Measurements from ENCODE around the gene CYP4B1.

CYP4B1 gene

GRCh38 chr1:46817814-46818213 is 19.0 kb downstream of the CYP4B1 start:
- no peak overlapping the region for H2AFZ ChIP-seq (ENCODE audit: low read length)
- H3K4me3 ChIP-seq (ENCODE audit: low read depth, low read length, poor library complexity, severe bottlenecking), result no peak overlapping the region
- no peaks in the 10 kb centered on the region for H3K9me3 ChIP-seq (ENCODE audit: low read length)
- H3K9me2 ChIP-seq (ENCODE audit: low read depth, low read length), result no peaks in the 10 kb centered on the region
- no peaks in the 10 kb centered on the region for H3K27me3 ChIP-seq (ENCODE audit: insufficient read depth, low read length)
- no peak overlapping the region for H3K9ac ChIP-seq (ENCODE audit: low read length)
- no peak overlapping the region for H3K4me2 ChIP-seq (ENCODE audit: low read length)
- no peaks in the 10 kb centered on the region for H4K20me1 ChIP-seq (ENCODE audit: insufficient read depth, low read length)
- no peak overlapping the region for H3K27ac ChIP-seq (ENCODE audit: low read depth, low read length, poor library complexity, severe bottlenecking)
- H3K4me1 ChIP-seq (ENCODE audit: insufficient read depth, low read length, severe bottlenecking), result no peaks in the 10 kb centered on the region
- TF ChIP-seq EZH2 (IDR thresholded peaks at IDR 0.05; ENCODE audit: borderline replicate concordance, low read length), result no peak
- no peaks in the 10 kb centered on the region for H3F3A ChIP-seq (ENCODE audit: insufficient read depth, low read length)
- H3K36me3 ChIP-seq (ENCODE audit: insufficient read depth, low read length), result no peaks in the 10 kb centered on the region
- H3K79me2 ChIP-seq (ENCODE audit: insufficient read depth, low read length), result no peaks in the 10 kb centered on the region

- H3K4me3 ChIP-seq (ENCODE audit: low read depth, low read length, poor library complexity, severe bottlenecking), result no peak overlapping the region
- H3K9me2 ChIP-seq (ENCODE audit: low read depth, low read length), result no peaks in the 10 kb centered on the region
- no peak overlapping the region for H2AFZ ChIP-seq (ENCODE audit: low read length)
- H3K9ac ChIP-seq (ENCODE audit: low read length), result no peak overlapping the region
- no peaks in the 10 kb centered on the region for H4K20me1 ChIP-seq (ENCODE audit: insufficient read depth, low read length)
- no peaks in the 10 kb centered on the region for H3K36me3 ChIP-seq (ENCODE audit: insufficient read depth, low read length)
- H3K4me2 ChIP-seq (ENCODE audit: low read length), result no peak overlapping the region
- H3K27me3 ChIP-seq (ENCODE audit: insufficient read depth, low read length), result no peaks in the 10 kb centered on the region
- no peaks in the 10 kb centered on the region for H3F3A ChIP-seq (ENCODE audit: insufficient read depth, low read length)
- H3K4me1 ChIP-seq (ENCODE audit: insufficient read depth, low read length, severe bottlenecking), result no peaks in the 10 kb centered on the region
- no peak overlapping the region for H3K27ac ChIP-seq (ENCODE audit: low read depth, low read length, poor library complexity, severe bottlenecking)
- H3K9me3 ChIP-seq (ENCODE audit: low read length), result no peaks in the 10 kb centered on the region
- no peaks in the 10 kb centered on the region for H3K79me2 ChIP-seq (ENCODE audit: insufficient read depth, low read length)
- TF ChIP-seq EZH2 (IDR thresholded peaks at IDR 0.05; ENCODE audit: borderline replicate concordance, low read length), result no peak
- TF ChIP-seq CTCF (IDR thresholded peaks at IDR 0.05; ENCODE audit: low read length), result no peak
These were observed 19.7 kb downstream of the CYP4B1 start for GRCh38 chr1:46818591-46818990.

- Histone ChIP-seq H2AFZ (ENCODE audit: low read length) (no peak overlapping the region), H3K4me3 (ENCODE audit: low read depth, low read length, poor library complexity, severe bottlenecking) (no peak overlapping the region), H3F3A (ENCODE audit: insufficient read depth, low read length) (no peaks in the 10 kb centered on the region), H3K4me1 (ENCODE audit: insufficient read depth, low read length, severe bottlenecking) (no peaks in the 10 kb centered on the region), H3K79me2 (ENCODE audit: insufficient read depth, low read length) (no peaks in the 10 kb centered on the region), H3K9me3 (ENCODE audit: low read length) (no peaks in the 10 kb centered on the region), H3K4me2 (ENCODE audit: low read length) (no peak overlapping the region), H3K27me3 (ENCODE audit: insufficient read depth, low read length) (no peaks in the 10 kb centered on the region), H3K27ac (ENCODE audit: low read depth, low read length, poor library complexity, severe bottlenecking) (no peak overlapping the region), H4K20me1 (ENCODE audit: insufficient read depth, low read length) (no peaks in the 10 kb centered on the region), H3K9me2 (ENCODE audit: low read depth, low read length) (no peaks in the 10 kb centered on the region), H3K9ac (ENCODE audit: low read length) (no peak overlapping the region), H3K36me3 (ENCODE audit: insufficient read depth, low read length) (no peaks in the 10 kb centered on the region)
- TF ChIP-seq EZH2 (IDR thresholded peaks at IDR 0.05; ENCODE audit: borderline replicate concordance, low read length), result no peak
- TF ChIP-seq CTCF (IDR thresholded peaks at IDR 0.05; ENCODE audit: low read length), result no peak
These were observed 20.5 kb downstream of the CYP4B1 start for GRCh38 chr1:46819335-46819734.

GRCh38 chr1:46820076-46820475 is 21.2 kb downstream of the CYP4B1 start:
- no peak overlapping the region for H2AFZ ChIP-seq (ENCODE audit: low read length)
- no peaks in the 10 kb centered on the region for H3K79me2 ChIP-seq (ENCODE audit: insufficient read depth, low read length)
- no peaks in the 10 kb centered on the region for H3K27me3 ChIP-seq (ENCODE audit: insufficient read depth, low read length)
- TF ChIP-seq CTCF (IDR thresholded peaks at IDR 0.05; ENCODE audit: low read length) (no peak), EZH2 (IDR thresholded peaks at IDR 0.05; ENCODE audit: borderline replicate concordance, low read length) (no peak)
- H3K4me1 ChIP-seq (ENCODE audit: insufficient read depth, low read length, severe bottlenecking), result no peaks in the 10 kb centered on the region
- H3K4me3 ChIP-seq (ENCODE audit: low read depth, low read length, poor library complexity, severe bottlenecking), result no peak overlapping the region
- no peaks in the 10 kb centered on the region for H3K9me3 ChIP-seq (ENCODE audit: low read length)
- no peaks in the 10 kb centered on the region for H3K36me3 ChIP-seq (ENCODE audit: insufficient read depth, low read length)
- no peaks in the 10 kb centered on the region for H4K20me1 ChIP-seq (ENCODE audit: insufficient read depth, low read length)
- H3K9me2 ChIP-seq (ENCODE audit: low read depth, low read length), result no peaks in the 10 kb centered on the region
- H3K4me2 ChIP-seq (ENCODE audit: low read length), result no peak overlapping the region
- H3F3A ChIP-seq (ENCODE audit: insufficient read depth, low read length), result no peaks in the 10 kb centered on the region
- H3K9ac ChIP-seq (ENCODE audit: low read length), result no peak overlapping the region
- no peak overlapping the region for H3K27ac ChIP-seq (ENCODE audit: low read depth, low read length, poor library complexity, severe bottlenecking)

All from OCI-LY1 (cell line).